Endothelial cell of umbilical vein (primary cell): ENCODE results near the gene KSR1. TPM values are rescaled to one million over a fixed set of nuclear protein-coding genes. Genes with fewer than 3 reads are reported as not detected.

ENCODE experiments used
- BruUV-seq: library from RNA; stranded (reverse); fragments of 400-500 nt; replicated peaks from 2 replicates; lab custom pipeline; 2021; lab: Mats Ljungman, UMichigan
- CTCF ChIA-PET: fragments of 300-600, 350-600 bp; sonication (Branson Sonifier 250); formaldehyde crosslinking; loops from one replicate; lab custom pipeline; 2021; ENCODE audit warnings: antibody characterized with exemption, inconsistent platforms; lab: Charles Lee
- POLR2A ChIA-PET: fragments of 300-600, 350-600 bp; sonication (Branson Sonifier 250); formaldehyde crosslinking; loops from one replicate; lab custom pipeline; 2021; ENCODE audit warnings: antibody characterized with exemption, inconsistent platforms; lab: Charles Lee
- DNase-seq: peaks from one replicate; pipeline ENCODE4 v3.0.0-alpha.2; 2011; ENCODE audit warnings: low read depth, low spot score
- FAIRE-seq: peaks from 2 replicates; lab custom pipeline; 2011; peaks lifted over from hg19 to GRCh38; lab: Jason Lieb, UNC
- H2AFZ ChIP-seq: 2 replicates; pipeline ENCODE4 v1.6.0; 2012; ENCODE audit warnings: low read depth, low read length, control low read depth, inconsistent platforms
- H3K27ac ChIP-seq: 2 replicates; pipeline ENCODE4 v1.5.1; 2011; ENCODE audit warnings: low read depth, mild to moderate bottlenecking, control low read depth, low read length, moderate library complexity; ENCODE audit not compliant: insufficient read depth
- H3K27me3 ChIP-seq, 2 experiments: 2 replicates each; pipeline versions ENCODE4 v1.6.0 to v1.6.1; 2011; ENCODE audit warnings: low read length in 2 of 2, mixed read lengths in 1 of 2; ENCODE audit not compliant: control insufficient read depth in 2 of 2, insufficient read depth in 2 of 2
- H3K36me3 ChIP-seq, 2 experiments: 2 replicates in 1 of 2; 3 replicates in 1 of 2; pipeline ENCODE4 v1.5.1; 2011; ENCODE audit warnings: low read length in 2 of 2, mild to moderate bottlenecking in 1 of 2, moderate library complexity in 1 of 2; ENCODE audit not compliant: control insufficient read depth in 2 of 2, insufficient read depth in 2 of 2; ENCODE audit errors: extremely low read depth in 1 of 2
- H3K4me1 ChIP-seq: 3 replicates; pipeline ENCODE4 v1.5.1; 2011; ENCODE audit warnings: mild to moderate bottlenecking, low read length; ENCODE audit not compliant: control insufficient read depth, insufficient read depth; ENCODE audit errors: extremely low read depth
- H3K4me2 ChIP-seq: 2 replicates; pipeline ENCODE4 v1.6.1; 2011; ENCODE audit warnings: low read length, control low read depth, mixed read lengths; ENCODE audit not compliant: insufficient read depth
- H3K4me3 ChIP-seq, 3 experiments: fragments of 200-600 bp in 1 of 3; sonication (generic), shearing (Covaris generic) in 1 of 3; replicated peaks in 1 of 3; 2 replicates each; pipeline ENCODE4 v1.5.1; 2011 to 2016; ENCODE audit warnings: control low read depth in 3 of 3, low read length in 3 of 3, mild to moderate bottlenecking in 2 of 3, inconsistent platforms in 1 of 3, low read depth in 1 of 3, moderate library complexity in 1 of 3; ENCODE audit not compliant: insufficient read depth in 1 of 3
- H3K79me2 ChIP-seq: 2 replicates; pipeline ENCODE4 v1.6.0; 2012; ENCODE audit warnings: low read length, inconsistent platforms; ENCODE audit not compliant: control insufficient read depth, insufficient read depth
- H3K9ac ChIP-seq: replicated peaks from 2 replicates; pipeline ENCODE3; 2011; ENCODE audit warnings: low read length, control low read depth; ENCODE audit not compliant: insufficient read depth; ENCODE audit errors: extremely low read depth
- H3K9me1 ChIP-seq: replicated peaks from 3 replicates; pipeline ENCODE4 v1.6.0; 2011; ENCODE audit warnings: mild to moderate bottlenecking, low read length; ENCODE audit not compliant: control insufficient read depth, insufficient read depth; ENCODE audit errors: extremely low read depth
- H3K9me3 ChIP-seq: replicated peaks from 2 replicates; pipeline ENCODE4 v1.5.1; 2012; ENCODE audit warnings: low read length, inconsistent platforms; ENCODE audit not compliant: control insufficient read depth, insufficient read depth
- H4K20me1 ChIP-seq: replicated peaks from 2 replicates; pipeline ENCODE3; 2011; ENCODE audit warnings: mild to moderate bottlenecking, low read length; ENCODE audit not compliant: control insufficient read depth, insufficient read depth; ENCODE audit errors: extremely low read depth
- EZH2 ChIP-seq: IDR thresholded peaks from 2 replicates; pipeline ENCODE4 v1.6.1; 2012; ENCODE audit warnings: borderline replicate concordance, low read depth, mild to moderate bottlenecking, moderate library complexity, low read length, inconsistent platforms; ENCODE audit not compliant: severe bottlenecking
- FOS ChIP-seq: IDR thresholded peaks from 2 replicates; pipeline ENCODE4 v1.6.1; 2011; ENCODE audit warnings: mild to moderate bottlenecking, low read length, moderate library complexity, borderline replicate concordance; ENCODE audit not compliant: insufficient read depth
- GATA2 ChIP-seq: IDR thresholded peaks from 2 replicates; pipeline ENCODE4 v1.7.0; 2011; ENCODE audit warnings: low read depth, mild to moderate bottlenecking, moderate library complexity, mixed read lengths, low read length; ENCODE audit not compliant: insufficient read length, insufficient read depth
- JUN ChIP-seq: IDR thresholded peaks from 2 replicates; pipeline ENCODE4 v1.6.1; 2011; ENCODE audit warnings: borderline replicate concordance, low read depth; ENCODE audit not compliant: insufficient read length, insufficient read depth
- MYC ChIP-seq: IDR thresholded peaks from one replicate; pipeline ENCODE4 v1.6.1; 2011; ENCODE audit warnings: mild to moderate bottlenecking, low read depth, low read length
- POLR2A ChIP-seq: IDR thresholded peaks from 2 replicates; pipeline ENCODE4 v1.6.1; 2012; ENCODE audit warnings: low read depth, mild to moderate bottlenecking, control low read depth, low read length
- POLR2AphosphoS5 ChIP-seq: IDR thresholded peaks from 2 replicates; pipeline ENCODE4 v1.6.1; 2012; ENCODE audit warnings: low read depth, mild to moderate bottlenecking, control low read depth, low read length, moderate library complexity; ENCODE audit not compliant: insufficient read depth
- dilution Hi-C: fragments of 300-500 bp; cut with MboI; formaldehyde crosslinking; loops from one replicate; pipeline ENCODE4 v1.15.0; 2019; ENCODE audit warnings: low sequenced_read_pairs; ENCODE audit not compliant: extremely low pct_ligation_motif_present
- intact Hi-C: fragments of 100-400 bp; cut with micrococcal nuclease; formaldehyde crosslinking; loops from one replicate; pipeline ENCODE4 v1.10.0; 2022
- polyA plus RNA-seq, 4 experiments: library from polyadenylated mRNA; depleted of rRNA in 3 of 4; stranded (reverse) in 3 of 4; unstranded in 1 of 4; fragments of >200 nt; gene quantifications; 2 replicates each; pipeline versions ENCODE4 v1.2.1 to v1.2.3, GENCODE V29; 2011 to 2012; ENCODE audit warnings: missing spikeins in 1 of 4
- total RNA-seq: library from RNA; stranded (reverse); gene quantifications from 2 replicates; pipeline ENCODE4 v1.2.3, GENCODE V29; 2021
- TF ChIP-seq, protein P1 (sequence below): IDR thresholded peaks from 2 replicates; pipeline ENCODE4 v1.6.1; 2011; ENCODE audit not compliant: insufficient read depth, insufficient read length
- TF ChIP-seq, protein P2 (sequence below), 2 donors: IDR thresholded peaks; 1 replicate in 1 of 2; 2 replicates in 1 of 2; pipeline ENCODE4 v1.5.1; 2011; ENCODE audit warnings: low read length in 2 of 2, mild to moderate bottlenecking in 2 of 2, moderate library complexity in 2 of 2, control low read depth in 1 of 2, inconsistent platforms in 1 of 2, low read depth in 1 of 2; ENCODE audit not compliant: insufficient read depth in 1 of 2; ENCODE audit errors: extremely low read depth in 1 of 2

The KSR1 gene
- total and polyA plus RNA-seq, 2 donors (not counting 3 experiments of a cell fraction or from before 2014, with no cell fraction given), result 35.4 to 80.2 TPM

DNA sequence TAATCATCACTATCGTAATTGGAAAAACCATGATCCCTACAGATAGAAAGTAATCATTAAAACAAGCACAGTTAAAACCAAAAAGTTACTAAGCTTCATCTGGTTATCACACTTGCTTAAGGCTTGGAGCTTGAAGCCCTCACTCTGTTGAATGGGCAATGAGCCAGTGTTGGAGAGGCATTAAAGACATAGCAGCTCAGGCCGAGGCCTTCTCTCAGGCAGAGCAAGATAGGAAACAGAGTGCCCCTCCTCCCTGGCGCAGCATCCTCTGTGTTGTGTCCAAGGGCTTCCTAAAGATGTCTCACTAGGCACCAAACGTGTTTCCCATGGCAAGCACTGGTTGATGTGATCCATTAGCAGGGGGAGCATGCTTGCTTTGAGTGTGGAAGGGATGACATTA, 139.8 kb downstream of the KSR1 start:
- H3K4me2 ChIP-seq, result no peak overlapping the region
- no peaks in the 10 kb centered on the region for H3K9me1 ChIP-seq
- intact Hi-C loops, result no loop called here
- peaks cover 6 to 39% of the 10 kb centered on the region in 2 experiments for H3K36me3 ChIP-seq
- H3K9me3 ChIP-seq, result no peaks in the 10 kb centered on the region
- no peak overlapping the region for H3K27ac ChIP-seq
- BruUV-seq, result no TSS peak
- no peak overlapping the region for H3K9ac ChIP-seq
- H3K27me3 ChIP-seq, result no peaks in the 10 kb centered on the region
- ChIA-PET CTCF (interaction anchor here (0.7 to 3.7 kb wide), 6 partner anchors 29 to 359 kb away, joined by 3 to 22 read pairs (median 6); no protein-coding TSS in a partner anchor), POLR2A (no interaction called here)
- FAIRE-seq (no peak), DNase-seq (no peak)
- no peaks in the 10 kb centered on the region for H3K79me2 ChIP-seq
- no peak overlapping the region for H2AFZ ChIP-seq
- H4K20me1 ChIP-seq, result no peaks in the 10 kb centered on the region
- H3K4me3 ChIP-seq, result no peak overlapping the region
- dilution Hi-C loops, result no loop called here
- TF ChIP-seq, protein P1, sequence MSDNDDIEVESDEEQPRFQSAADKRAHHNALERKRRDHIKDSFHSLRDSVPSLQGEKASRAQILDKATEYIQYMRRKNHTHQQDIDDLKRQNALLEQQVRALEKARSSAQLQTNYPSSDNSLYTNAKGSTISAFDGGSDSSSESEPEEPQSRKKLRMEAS, result no peak
- TF ChIP-seq POLR2A, result no peak
- no peak for TF ChIP-seq POLR2AphosphoS5
- no peak for TF ChIP-seq EZH2
- no peak for TF ChIP-seq GATA2
- no peak for TF ChIP-seq FOS
- no peak for TF ChIP-seq JUN
- H3K4me1 ChIP-seq, result no peaks in the 10 kb centered on the region

DNA sequence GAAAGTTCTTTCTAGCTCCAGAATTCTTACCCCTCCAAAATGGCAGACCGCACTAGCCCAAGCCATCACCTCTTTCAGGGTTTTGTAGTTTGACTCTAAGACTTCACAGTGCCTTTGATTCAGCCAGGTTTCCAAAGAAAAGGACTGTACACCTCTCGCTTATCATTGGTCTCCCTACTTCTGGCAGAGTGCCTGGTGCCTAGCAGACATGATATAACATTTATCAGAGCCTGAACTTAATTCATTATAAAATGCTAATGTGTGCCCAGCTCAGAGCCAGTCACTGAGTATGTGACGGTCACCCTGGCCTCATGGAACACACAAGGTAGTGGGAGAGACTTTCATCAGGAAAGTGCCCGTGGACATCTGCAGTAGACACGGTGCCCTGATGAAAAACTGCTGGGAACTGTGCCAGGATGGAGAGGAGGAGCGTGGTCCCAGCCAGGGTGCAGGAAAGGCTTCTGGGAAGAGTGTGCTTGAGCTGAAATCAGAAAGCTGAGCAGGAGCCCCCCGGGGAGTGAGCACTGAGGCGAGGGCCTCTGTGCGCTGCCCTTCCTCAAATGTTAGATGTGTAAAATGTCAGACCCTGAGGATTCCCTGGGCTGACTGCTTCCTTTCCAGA, 140.4 kb downstream of the KSR1 start:
- Histone ChIP-seq H3K9ac (no peak overlapping the region), H3K9me1 (no peaks in the 10 kb centered on the region), H2AFZ (no peak overlapping the region), H3K36me3 (peaks cover 6 to 37% of the 10 kb centered on the region in 2 experiments), H3K4me2 (no peak overlapping the region), H3K79me2 (no peaks in the 10 kb centered on the region), H3K4me1 (peaks cover 3% of the 10 kb centered on the region), H3K9me3 (no peaks in the 10 kb centered on the region), H3K27ac (no peak overlapping the region), H3K4me3 (no peak overlapping the region), H4K20me1 (no peaks in the 10 kb centered on the region), H3K27me3 (no peaks in the 10 kb centered on the region)
- no TSS peak for BruUV-seq
- dilution Hi-C loops (no loop called here), intact Hi-C loops (no loop called here)
- POLR2A ChIA-PET, result no interaction called here
- FAIRE-seq (no peak), DNase-seq (no peak)
- TF ChIP-seq, protein P1, result no peak
- no peak for TF ChIP-seq POLR2A
- no peak for TF ChIP-seq POLR2AphosphoS5
- TF ChIP-seq GATA2, result no peak
- TF ChIP-seq MYC, result no peak
- no peak for TF ChIP-seq EZH2
- no peak for TF ChIP-seq FOS
- TF ChIP-seq, protein P2, sequence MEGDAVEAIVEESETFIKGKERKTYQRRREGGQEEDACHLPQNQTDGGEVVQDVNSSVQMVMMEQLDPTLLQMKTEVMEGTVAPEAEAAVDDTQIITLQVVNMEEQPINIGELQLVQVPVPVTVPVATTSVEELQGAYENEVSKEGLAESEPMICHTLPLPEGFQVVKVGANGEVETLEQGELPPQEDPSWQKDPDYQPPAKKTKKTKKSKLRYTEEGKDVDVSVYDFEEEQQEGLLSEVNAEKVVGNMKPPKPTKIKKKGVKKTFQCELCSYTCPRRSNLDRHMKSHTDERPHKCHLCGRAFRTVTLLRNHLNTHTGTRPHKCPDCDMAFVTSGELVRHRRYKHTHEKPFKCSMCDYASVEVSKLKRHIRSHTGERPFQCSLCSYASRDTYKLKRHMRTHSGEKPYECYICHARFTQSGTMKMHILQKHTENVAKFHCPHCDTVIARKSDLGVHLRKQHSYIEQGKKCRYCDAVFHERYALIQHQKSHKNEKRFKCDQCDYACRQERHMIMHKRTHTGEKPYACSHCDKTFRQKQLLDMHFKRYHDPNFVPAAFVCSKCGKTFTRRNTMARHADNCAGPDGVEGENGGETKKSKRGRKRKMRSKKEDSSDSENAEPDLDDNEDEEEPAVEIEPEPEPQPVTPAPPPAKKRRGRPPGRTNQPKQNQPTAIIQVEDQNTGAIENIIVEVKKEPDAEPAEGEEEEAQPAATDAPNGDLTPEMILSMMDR (IDR thresholded peaks at IDR 0.05; ENCODE audit: extremely low read depth in 1 of 2, insufficient read depth in 1 of 2, low read depth in 1 of 2, low read length in 2 of 2), result no peak
- CTCF ChIA-PET, result interaction anchor here (1.1 to 3.7 kb wide), 5 partner anchors 30 to 360 kb away, joined by 3 to 22 read pairs (median 7); no protein-coding TSS in a partner anchor
